Gastrocnemius medialis (tissue), 4 donors: ENCODE data around the gene ANTXR2. TPM values are rescaled to one million over a fixed set of nuclear protein-coding genes. Genes with fewer than 3 reads are reported as not detected.
A peak's percentile ranks its signal among the peaks of the same experiment; 100 is the strongest.
"Not testable (repeated sequence)": the region's sequence is repeated elsewhere in the genome, so short reads cannot be mapped to it uniquely, and the experiment has no call there.

ENCODE experiments used
- ATAC-seq, 2 donors: fragments of 150-250 bp; one replicate each; pipeline ENCODE4 v1.9.1; 2016
- DNase-seq, 2 donors: peaks; one replicate each; pipeline ENCODE4 v3.0.0-alpha.2; 2019
- H3K27ac ChIP-seq, 4 donors: fragments of 200-600 bp; sonication (generic); 1 replicate in 1 of 4; 2 replicates in 3 of 4; pipeline ENCODE4 v1.5.1; 2016 to 2018; ENCODE audit warnings: mild to moderate bottlenecking in 2 of 4, moderate library complexity in 1 of 4
- H3K27me3 ChIP-seq, 3 donors: fragments of 200-600 bp; sonication (generic) in 2 of 3; 1 replicate in 1 of 3; 2 replicates in 2 of 3; pipeline versions ENCODE4 v1.5.1 to v1.6.0; 2016 to 2019; ENCODE audit warnings: mild to moderate bottlenecking in 1 of 3, moderate library complexity in 1 of 3
- H3K36me3 ChIP-seq, 2 donors: fragments of 200-600 bp; sonication (generic) in 1 of 2; one replicate each; pipeline ENCODE4 v1.5.1; 2017 to 2018
- H3K4me1 ChIP-seq, 2 donors: fragments of 200-600 bp; sonication (generic) in 1 of 2; one replicate each; pipeline ENCODE4 v1.5.1; 2016 to 2017; ENCODE audit warnings: mild to moderate bottlenecking in 2 of 2
- H3K4me3 ChIP-seq, 4 donors: fragments of 200-600 bp; sonication (generic) in 3 of 4; 1 replicate in 1 of 4; 2 replicates in 3 of 4; pipeline ENCODE4 v1.5.1; 2016 to 2019; ENCODE audit warnings: mild to moderate bottlenecking in 2 of 4
- H3K9me3 ChIP-seq, 3 donors: fragments of 200-600 bp; sonication (generic) in 2 of 3; 1 replicate in 1 of 3; 2 replicates in 2 of 3; pipeline ENCODE4 v1.5.1; 2016 to 2019
- CTCF ChIP-seq, 5 experiments: fragments of 450-650 bp in 3 of 5; fragments of 200-600 bp in 2 of 5; sonication (generic) in 2 of 5; IDR thresholded peaks in 4 of 5; conservative IDR thresholded peaks in 1 of 5; 1 replicate in 4 of 5; 2 replicates in 1 of 5; pipeline ENCODE4 v1.5.1; 2016 to 2019; ENCODE audit warnings: antibody characterized with exemption in 5 of 5, mild to moderate bottlenecking in 3 of 5, moderate library complexity in 3 of 5
- POLR2A ChIP-seq, 2 donors: fragments of 450-650 bp; IDR thresholded peaks; one replicate each; pipeline ENCODE4 v1.6.1; 2017; ENCODE audit warnings: antibody characterized with exemption in 2 of 2, mild to moderate bottlenecking in 2 of 2, moderate library complexity in 2 of 2
- in situ Hi-C, 4 donors: fragments of 200-750 bp; cut with MboI; loops; one replicate each; pipeline versions ENCODE4 v1.15.0 to v1.8.0; 2017; ENCODE audit warnings: low sequenced_read_pairs in 4 of 4
- intact Hi-C: fragments of 100-400 bp; cut with DNase I; formaldehyde crosslinking; loops from one replicate; pipeline ENCODE4 v1.15.1; 2023; ENCODE audit warnings: low total_unique reads
- total RNA-seq, 4 donors: library from RNA; depleted of rRNA; stranded (reverse); fragments of >200 nt; gene quantifications; one replicate each; pipeline versions ENCODE4 v1.1.0 to v1.2.3, GENCODE V29; 2016

Gene ANTXR2
- total RNA-seq = 10 to 100 TPM; 14.5 to 41.0 (median 23.1) TPM

- Histone ChIP-seq H3K27me3 (no peaks in the 10 kb centered on the region), H3K4me1 (peaks cover 0 to 4% of the 10 kb centered on the region in 2 donors), H3K9me3 (no peaks in the 10 kb centered on the region), H3K27ac (peak within 1 kb of the TSS; percentile 78 to 85 (median 82)), H3K4me3 (peak within 1 kb of the TSS; percentile 79 to 92 (median 86)), H3K36me3 (no peaks in the 10 kb centered on the region)
- DNase-seq (peak; percentile 71 to 85), ATAC-seq (peak; percentile 80 to 82)
- in situ Hi-C loops = no loop called here
- TF ChIP-seq POLR2A (IDR thresholded peaks at IDR 0.05) (peak; percentile 22 to 62), CTCF (IDR thresholded peaks at IDR 0.05 in 4 of 5, conservative IDR thresholded peaks at IDR 0.05 in 1 of 5) (no peak)
- intact Hi-C loops = loop anchor here (5.0 kb wide), 1 partner anchor 109 kb away; no protein-coding TSS in a partner anchor
These were observed at the start of gene ANTXR2 for GRCh38 chr4:80072744-80073472. Gene ANTXR2, minus strand, starts transcription at chr4:80073229. Its CDS starts 669 bp downstream, at chr4:80072560.

GRCh38 chr4:80121815-80122214 lies 48.8 kb upstream of the ANTXR2 start:
- H3K27me3 ChIP-seq, ATAC-seq, DNase-seq, in situ Hi-C loops, H3K36me3 ChIP-seq, H3K9me3 ChIP-seq, H3K4me3 ChIP-seq, H3K27ac ChIP-seq, H3K4me1 ChIP-seq: not testable (repeated sequence)
- intact Hi-C loops = loop anchor here (10.0 kb wide), 1 partner anchor 63 kb away; no protein-coding TSS in a partner anchor

- H3K4me3 ChIP-seq, in situ Hi-C loops, DNase-seq, ATAC-seq, H3K36me3 ChIP-seq, H3K9me3 ChIP-seq, H3K27ac ChIP-seq, H3K27me3 ChIP-seq, H3K4me1 ChIP-seq: not testable (repeated sequence)
- intact Hi-C loops = loop anchor here (10.0 kb wide), 1 partner anchor 65 kb away; no protein-coding TSS in a partner anchor
These were observed 46.6 kb upstream of the ANTXR2 start for GRCh38 chr4:80119620-80120019.

- no peak overlapping the region for H3K27ac ChIP-seq
- in situ Hi-C loops = no loop called here
- TF ChIP-seq POLR2A (IDR thresholded peaks at IDR 0.05) = no peak
- no peak for TF ChIP-seq CTCF (IDR thresholded peaks at IDR 0.05 in 4 of 5, conservative IDR thresholded peaks at IDR 0.05 in 1 of 5)
- no peaks in the 10 kb centered on the region for H3K36me3 ChIP-seq
- no peaks in the 10 kb centered on the region for H3K27me3 ChIP-seq
- no peak for ATAC-seq
- H3K9me3 ChIP-seq = no peaks in the 10 kb centered on the region
- H3K4me1 ChIP-seq = no peaks in the 10 kb centered on the region
- DNase-seq = no peak
- H3K4me3 ChIP-seq = no peak overlapping the region
- intact Hi-C loops = no loop called here
These were observed 43.5 kb upstream of the ANTXR2 start for GRCh38 chr4:80116516-80116915.

- Histone ChIP-seq H3K27ac (no peak overlapping the region), H3K9me3 (no peaks in the 10 kb centered on the region), H3K27me3 (no peaks in the 10 kb centered on the region), H3K36me3 (no peaks in the 10 kb centered on the region), H3K4me3 (no peak overlapping the region), H3K4me1 (no peaks in the 10 kb centered on the region)
- ATAC-seq (no peak), DNase-seq (no peak)
- TF ChIP-seq CTCF (IDR thresholded peaks at IDR 0.05 in 4 of 5, conservative IDR thresholded peaks at IDR 0.05 in 1 of 5) (no peak), POLR2A (IDR thresholded peaks at IDR 0.05) (no peak)
- intact Hi-C loops = no loop called here
- in situ Hi-C loops = no loop called here
These were observed 42.5 kb upstream of the ANTXR2 start for GRCh38 chr4:80115368-80116181.
